ENCODE measurements around the gene APOBEC4. TPM values are rescaled to one million over a fixed set of nuclear protein-coding genes. Genes with fewer than 3 reads are reported as not detected.

The APOBEC4 gene
- total and polyA plus RNA-seq, 2 of the 8 experiments (the other 6 are each of a cell fraction or from before 2014, with no cell fraction given) = not detected

- no peak overlapping the region for H2BK12ac ChIP-seq (ENCODE audit: low read depth, low read length)
- H3K27ac ChIP-seq (ENCODE audit: low read depth, low read length) = no peak overlapping the region
- H4K8ac ChIP-seq (ENCODE audit: extremely low read depth, insufficient read depth, low read length) = no peak overlapping the region
- H3K14ac ChIP-seq (ENCODE audit: insufficient read length) = no peak overlapping the region
- ChIA-PET POLR2A (ENCODE audit: partially characterized antibody) (interaction anchor here (0.6 kb wide), 1 partner anchor 64 kb away, joined by 3 read pairs; no protein-coding TSS in a partner anchor), CTCF (ENCODE audit: partially characterized antibody) (interaction anchor here (0.6 to 1.2 kb wide), 3 partner anchors 12 to 331 kb away, joined by 4 to 6 read pairs (median 5); no protein-coding TSS in a partner anchor)
- no peaks in the 10 kb centered on the region for H3K36me3 ChIP-seq (ENCODE audit: control insufficient read depth in 2 of 4, insufficient read depth in 4 of 4, low read length in 3 of 4)
- no peak overlapping the region for H2AFZ ChIP-seq (ENCODE audit: low read length)
- H4K20me1 ChIP-seq (replicated peaks in 1 of 2; ENCODE audit: control insufficient read depth in 1 of 2, insufficient read depth in 2 of 2, low read length in 2 of 2) = no peaks in the 10 kb centered on the region
- no peaks in the 10 kb centered on the region for H3K4me1 ChIP-seq (replicated peaks in 1 of 4; ENCODE audit: control insufficient read depth in 3 of 4, insufficient read depth in 4 of 4, low read length in 3 of 4)
- no peak overlapping the region for H3K9ac ChIP-seq (replicated peaks in 1 of 4; ENCODE audit: extremely low read depth in 1 of 4, low read depth in 3 of 4, low read length in 3 of 4)
- 73% methylated on average over 2 of the region's 2 CpGs; no CpG with 5 or more reads in 1 of the 2 experiments for WGBS, 2 experiments (ENCODE audit: extremely low coverage in 1 of 2, insufficient coverage in 1 of 2, insufficient read length in 1 of 2, insufficient replicate concordance in 2 of 2, low coverage in 1 of 2, low lambda C conversion rate in 2 of 2, missing lambda C conversion rate in 1 of 2)
- H3K23me2 ChIP-seq (ENCODE audit: low read depth, low read length) = no peaks in the 10 kb centered on the region
- H4K91ac ChIP-seq (replicated peaks; ENCODE audit: insufficient read length, low read length) = no peak overlapping the region
- H3K56ac ChIP-seq (replicated peaks; ENCODE audit: insufficient read length, low read depth, low read length) = no peak overlapping the region
- H2BK5ac ChIP-seq (ENCODE audit: low read depth, low read length) = no peak overlapping the region
- H2AK5ac ChIP-seq (ENCODE audit: low read depth, low read length) = no peak overlapping the region
- H3K23ac ChIP-seq (ENCODE audit: insufficient read length) = no peak overlapping the region
- no peaks in the 10 kb centered on the region for H3K9me3 ChIP-seq (ENCODE audit: insufficient read depth in 2 of 2, low read depth in 1 of 2, low read length in 1 of 2)
- H2BK20ac ChIP-seq (ENCODE audit: low read length) = no peak overlapping the region
- no peak for FAIRE-seq
- H3K79me2 ChIP-seq (ENCODE audit: control insufficient read depth in 1 of 2, insufficient read depth in 2 of 2, low read length in 2 of 2) = no peaks in the 10 kb centered on the region
- no peak for DNase-seq (ENCODE audit: low read depth in 1 of 2, low spot score in 2 of 2)
- no peak overlapping the region for H3K4me2 ChIP-seq (ENCODE audit: insufficient read depth in 1 of 2, low read depth in 2 of 2, low read length in 2 of 2)
- H3K18ac ChIP-seq (ENCODE audit: extremely low read depth, low read length) = no peak overlapping the region
- no peak overlapping the region for H3K4me3 ChIP-seq (ENCODE audit: extremely low read depth in 1 of 4, insufficient read depth in 2 of 4, low read depth in 3 of 4, low read length in 4 of 4)
- no peak overlapping the region for H3K4ac ChIP-seq (replicated peaks; ENCODE audit: insufficient read length, low read depth, low read length)
- no peaks in the 10 kb centered on the region for H3K27me3 ChIP-seq (replicated peaks in 1 of 4; ENCODE audit: control insufficient read depth in 3 of 4, extremely low read depth in 1 of 4, insufficient read depth in 3 of 4, low read length in 3 of 4)
- no peak overlapping the region for H4K5ac ChIP-seq (ENCODE audit: insufficient read length, low read depth, low read length)
- no peak overlapping the region for H2BK15ac ChIP-seq (ENCODE audit: low read length)
- H2BK120ac ChIP-seq (replicated peaks; ENCODE audit: low read depth, low read length) = no peak overlapping the region
- H3K79me1 ChIP-seq (ENCODE audit: low read depth, low read length) = no peaks in the 10 kb centered on the region
- no peak for TF ChIP-seq RBBP5 (IDR thresholded peaks at IDR 0.05; ENCODE audit: borderline replicate concordance, low read depth, low read length)
- no peak for TF ChIP-seq BCL11A (IDR thresholded peaks at IDR 0.05; ENCODE audit: low read depth in 2 of 2, low read length in 2 of 2)
- TF ChIP-seq YY1 (IDR thresholded peaks at IDR 0.05; ENCODE audit: low read depth, low read length) = no peak
- TF ChIP-seq POLR2A (IDR thresholded peaks at IDR 0.05; ENCODE audit: control extremely low read depth in 1 of 2, low read depth in 2 of 2, low read length in 2 of 2) = no peak
- no peak for TF ChIP-seq SP1 (IDR thresholded peaks at IDR 0.05; ENCODE audit: low read depth, low read length)
- no peak for TF ChIP-seq EGR1 (IDR thresholded peaks at IDR 0.05; ENCODE audit: borderline replicate concordance, low read depth, low read length)
- no peak for TF ChIP-seq CBX8 (IDR thresholded peaks at IDR 0.05; ENCODE audit: borderline replicate concordance, low read depth, low read length)
- no peak for TF ChIP-seq RNF2 (IDR thresholded peaks at IDR 0.05; ENCODE audit: borderline replicate concordance, low read depth, low read length, missing control alignments, poor library complexity, severe bottlenecking)
- TF ChIP-seq KDM4A (IDR thresholded peaks at IDR 0.05; ENCODE audit: low read depth, low read length, severe bottlenecking) = no peak
- no peak for TF ChIP-seq USF2 (IDR thresholded peaks at IDR 0.05; ENCODE audit: low read length)
- no peak for TF ChIP-seq TEAD4 (IDR thresholded peaks at IDR 0.05; ENCODE audit: low read depth, low read length)
- TF ChIP-seq KDM1A (IDR thresholded peaks at IDR 0.05; ENCODE audit: borderline replicate concordance, low read length) = no peak
- TF ChIP-seq TBP (IDR thresholded peaks at IDR 0.05; ENCODE audit: low read depth, low read length) = no peak
- TF ChIP-seq SAP30 (IDR thresholded peaks at IDR 0.05; ENCODE audit: insufficient read depth, insufficient replicate concordance, low read length) = no peak
These were observed 42.1 kb downstream of the APOBEC4 start for GRCh38 chr1:183611021-183611420.
